Measurements from ENCODE around the gene GALNS.

GRCh38 chr16:88876942-88877526 lies 20.3 kb upstream of the GALNS start:
- TF ChIP-seq CTCF (IDR thresholded peaks at IDR 0.05; ENCODE audit: insufficient read depth, low read length, poor library complexity, severe bottlenecking) (no peak), EZH2phosphoT487 (conservative IDR thresholded peaks at IDR 0.05; ENCODE audit: low read length) (no peak)

Data from SU-DHL-6 (cell line).